GM12864 (cell line): ENCODE measurements around the gene TP53I13.
A peak's percentile ranks its signal among the peaks of the same experiment; 100 is the strongest.

Experiments
- DNase-seq: peaks from one replicate; pipeline ENCODE4 v3.0.0-alpha.2; 2011; ENCODE audit warnings: low read depth
- H3K4me3 ChIP-seq: 2 replicates; pipeline ENCODE4 v1.5.1; 2011; ENCODE audit warnings: mild to moderate bottlenecking, low read depth, low read length, control low read depth
- CTCF ChIP-seq: IDR thresholded peaks from 2 replicates; pipeline ENCODE4 v1.5.1; 2011; ENCODE audit warnings: low read depth, mild to moderate bottlenecking, moderate library complexity, low read length, control low read depth, inconsistent platforms; ENCODE audit errors: missing control alignments

TP53I13 gene

DNA sequence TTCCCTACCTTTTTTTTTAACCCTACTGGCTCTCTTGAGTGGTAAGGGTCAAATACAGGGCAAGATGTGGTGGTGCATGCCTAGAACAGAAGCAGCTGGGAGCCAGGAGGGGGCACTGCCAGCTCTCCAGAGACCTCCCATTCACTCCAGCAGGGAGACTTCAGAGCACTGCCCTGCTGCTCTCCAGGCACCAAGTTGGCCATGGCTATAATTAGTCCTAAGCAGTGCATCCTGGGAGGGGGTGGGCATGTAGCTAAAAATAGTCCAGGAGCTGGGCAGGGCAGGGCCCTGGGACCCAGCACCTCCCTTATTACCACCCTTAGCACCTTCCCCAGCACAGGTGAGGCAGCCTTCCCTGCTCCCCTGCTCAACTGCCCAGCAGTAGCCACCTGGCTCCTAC is 50.8 kb downstream of the TP53I13 start:
- peak; percentile 30 for TF ChIP-seq CTCF
- no peak for DNase-seq
- H3K4me3 ChIP-seq, result no peak overlapping the region

DNA sequence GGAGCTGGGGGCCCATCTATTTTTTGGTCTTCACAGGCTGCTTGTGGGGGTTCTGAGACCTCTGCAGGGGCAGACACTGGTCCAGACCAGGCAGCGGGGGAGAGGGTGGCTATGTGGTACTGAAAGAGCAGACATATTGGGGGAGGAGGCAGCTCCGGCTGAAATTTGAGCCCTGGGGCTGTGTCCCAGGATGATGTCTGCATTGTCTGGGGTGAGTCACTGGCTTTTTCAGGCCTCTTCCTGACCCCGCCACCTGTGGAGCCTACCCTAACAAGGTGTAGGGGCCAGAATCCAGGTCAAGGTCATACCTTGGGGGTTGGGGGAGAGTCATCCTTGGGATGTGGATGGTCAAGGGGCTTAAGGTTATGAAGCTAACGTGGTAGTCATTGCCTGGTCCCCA is 51.8 kb downstream of the TP53I13 start:
- no peak for TF ChIP-seq CTCF
- H3K4me3 ChIP-seq, result no peak overlapping the region
- no peak for DNase-seq

- H3K4me3 ChIP-seq, result no peak overlapping the region
- TF ChIP-seq CTCF, result no peak
- no peak for DNase-seq
These were observed 52.4 kb downstream of the TP53I13 start for GRCh38 chr17:29620779-29621500.

- DNase-seq, result no peak
- H3K4me3 ChIP-seq, result peak overlapping the region; percentile 69
- TF ChIP-seq CTCF, result no peak
These were observed 53.3 kb downstream of the TP53I13 start for GRCh38 chr17:29621751-29622194.
